Omental fat pad (tissue), 4 donors: Measurements from ENCODE around the gene PHF8. TPM values are rescaled to one million over a fixed set of nuclear protein-coding genes. Genes with fewer than 3 reads are reported as not detected.

ENCODE experiments used
- ATAC-seq: fragments of 150-250 bp; one replicate; pipeline ENCODE4 v1.9.1; 2016; ENCODE audit warnings: mild to moderate bottlenecking, moderate library complexity; ENCODE audit not compliant: low FRiP score
- DNase-seq: peaks from one replicate; pipeline ENCODE4 v3.0.0-alpha.2; 2019; ENCODE audit warnings: low spot score
- total RNA-seq, 4 donors: library from RNA; depleted of rRNA; stranded (reverse); fragments of >200 nt; gene quantifications; one replicate each; pipeline ENCODE4 v1.1.0, GENCODE V29; 2016
- TF ChIP-seq, protein P1 (sequence below), 3 donors: fragments of 450-650 bp; IDR thresholded peaks; one replicate each; pipeline ENCODE4 v1.5.1; 2016 to 2017; ENCODE audit warnings: antibody characterized with exemption in 3 of 3, mild to moderate bottlenecking in 3 of 3, moderate library complexity in 2 of 3

Gene PHF8
- total RNA-seq, 4 donors from 2014 or later: 24.5 to 47.9 (median 26.2) TPM

- no peak for DNase-seq
- no peak for ATAC-seq
- TF ChIP-seq, protein P1, sequence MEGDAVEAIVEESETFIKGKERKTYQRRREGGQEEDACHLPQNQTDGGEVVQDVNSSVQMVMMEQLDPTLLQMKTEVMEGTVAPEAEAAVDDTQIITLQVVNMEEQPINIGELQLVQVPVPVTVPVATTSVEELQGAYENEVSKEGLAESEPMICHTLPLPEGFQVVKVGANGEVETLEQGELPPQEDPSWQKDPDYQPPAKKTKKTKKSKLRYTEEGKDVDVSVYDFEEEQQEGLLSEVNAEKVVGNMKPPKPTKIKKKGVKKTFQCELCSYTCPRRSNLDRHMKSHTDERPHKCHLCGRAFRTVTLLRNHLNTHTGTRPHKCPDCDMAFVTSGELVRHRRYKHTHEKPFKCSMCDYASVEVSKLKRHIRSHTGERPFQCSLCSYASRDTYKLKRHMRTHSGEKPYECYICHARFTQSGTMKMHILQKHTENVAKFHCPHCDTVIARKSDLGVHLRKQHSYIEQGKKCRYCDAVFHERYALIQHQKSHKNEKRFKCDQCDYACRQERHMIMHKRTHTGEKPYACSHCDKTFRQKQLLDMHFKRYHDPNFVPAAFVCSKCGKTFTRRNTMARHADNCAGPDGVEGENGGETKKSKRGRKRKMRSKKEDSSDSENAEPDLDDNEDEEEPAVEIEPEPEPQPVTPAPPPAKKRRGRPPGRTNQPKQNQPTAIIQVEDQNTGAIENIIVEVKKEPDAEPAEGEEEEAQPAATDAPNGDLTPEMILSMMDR (IDR thresholded peaks at IDR 0.05): no peak
Measured at GRCh38 chrX:54029529-54030143, 14.6 kb downstream of the PHF8 start.

- TF ChIP-seq, protein P1 (IDR thresholded peaks at IDR 0.05): no peak
- ATAC-seq (no peak), DNase-seq (no peak)
Measured at GRCh38 chrX:54024350-54024749, 19.9 kb downstream of the PHF8 start.

DNA sequence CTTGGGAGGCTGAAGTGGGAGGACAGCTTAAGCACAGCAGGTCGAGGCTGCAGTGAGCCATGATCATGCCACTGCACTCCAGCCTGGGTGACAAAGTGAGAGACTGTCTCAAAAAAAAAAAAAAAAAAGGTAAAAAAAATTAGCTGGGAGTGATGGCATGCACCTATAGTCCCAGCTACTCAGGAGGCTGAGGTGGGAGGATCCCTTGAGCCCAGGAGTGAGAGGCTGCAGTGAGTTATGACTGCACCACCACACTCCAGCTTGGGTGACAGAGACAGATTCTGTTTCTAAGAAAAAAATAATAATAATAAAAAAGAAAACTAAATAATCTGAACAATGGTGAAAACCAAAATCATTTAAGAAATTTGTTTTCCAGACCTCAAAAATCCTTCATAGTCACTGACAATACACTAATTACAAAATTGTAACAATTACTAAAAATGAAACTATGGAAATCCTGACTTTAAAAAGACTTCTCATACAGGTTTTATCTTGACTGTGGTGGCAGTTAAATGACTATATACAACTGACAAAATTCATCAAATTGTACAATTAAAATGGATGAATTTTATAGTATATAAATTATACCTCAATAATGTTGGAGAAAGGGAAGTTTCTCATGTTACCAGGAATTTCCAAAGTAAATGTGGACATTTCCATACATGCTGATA is 31.3 kb downstream of the PHF8 start:
- ATAC-seq (no peak), DNase-seq (no peak)
- TF ChIP-seq, protein P1 (IDR thresholded peaks at IDR 0.05): no peak

DNA sequence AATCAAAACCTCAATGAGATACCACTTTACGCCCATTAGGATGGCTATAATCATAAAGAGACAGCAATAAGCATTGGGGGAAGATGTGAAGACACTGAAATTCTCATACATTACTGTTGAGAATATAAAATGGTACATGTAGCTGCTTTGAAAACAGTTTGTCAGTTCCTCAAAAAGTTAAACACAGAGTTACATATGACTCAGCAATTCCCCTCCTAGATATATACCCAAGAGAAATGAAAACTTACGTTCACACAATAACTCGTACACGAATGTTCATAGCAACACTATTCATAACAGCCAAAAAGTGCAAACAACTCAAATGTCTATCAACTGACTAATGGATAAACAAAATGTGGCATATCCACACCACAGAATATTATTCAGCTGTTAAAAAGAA is 36.6 kb downstream of the PHF8 start:
- no peak for ATAC-seq
- no peak for DNase-seq
- TF ChIP-seq, protein P1 (IDR thresholded peaks at IDR 0.05): no peak

DNA sequence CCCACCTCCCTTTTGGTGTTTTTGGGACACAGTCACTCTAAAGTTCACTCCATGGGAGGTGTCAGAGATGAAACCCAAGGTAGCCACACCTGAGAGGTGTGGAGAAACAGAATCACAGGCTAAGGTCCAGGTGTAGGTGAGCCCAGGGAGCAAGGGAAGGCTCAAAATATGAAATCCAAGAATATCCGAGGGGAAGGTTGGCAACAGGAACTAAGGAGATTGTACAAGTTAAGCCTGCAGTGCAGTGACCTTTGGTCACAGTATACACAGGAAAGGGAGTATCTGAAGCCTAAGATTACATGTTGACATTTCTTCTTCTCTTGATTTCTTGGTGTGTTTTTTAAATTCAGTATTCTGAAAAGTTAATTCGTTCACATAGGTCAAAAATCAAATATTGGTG is 46.5 kb downstream of the PHF8 start:
- TF ChIP-seq, protein P1 (IDR thresholded peaks at IDR 0.05): no peak
- DNase-seq: no peak

DNA sequence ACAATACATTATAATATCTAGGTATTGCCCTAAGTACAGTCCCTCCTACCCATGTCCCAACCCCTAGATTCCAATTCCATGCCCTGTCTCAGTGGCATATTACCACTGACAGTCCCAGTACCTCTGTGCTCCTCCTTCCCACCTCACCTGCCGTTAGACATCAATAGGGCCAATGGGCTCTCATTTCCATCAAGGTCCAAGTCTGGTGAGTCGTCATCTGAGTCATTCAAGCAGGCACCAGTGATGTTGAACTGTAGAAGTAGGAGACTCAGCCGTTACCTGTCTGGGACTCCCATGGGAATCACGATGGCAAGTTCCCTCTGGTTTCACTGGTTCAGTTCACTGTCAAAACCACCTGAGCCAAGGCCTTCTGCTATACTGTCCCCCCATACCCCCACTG is 51.7 kb downstream of the PHF8 start:
- DNase-seq (no peak), ATAC-seq (no peak)
- TF ChIP-seq, protein P1 (IDR thresholded peaks at IDR 0.05): no peak

More for the DNA sequence above, 46.5 kb downstream of the PHF8 start:
- ATAC-seq: no peak

DNA sequence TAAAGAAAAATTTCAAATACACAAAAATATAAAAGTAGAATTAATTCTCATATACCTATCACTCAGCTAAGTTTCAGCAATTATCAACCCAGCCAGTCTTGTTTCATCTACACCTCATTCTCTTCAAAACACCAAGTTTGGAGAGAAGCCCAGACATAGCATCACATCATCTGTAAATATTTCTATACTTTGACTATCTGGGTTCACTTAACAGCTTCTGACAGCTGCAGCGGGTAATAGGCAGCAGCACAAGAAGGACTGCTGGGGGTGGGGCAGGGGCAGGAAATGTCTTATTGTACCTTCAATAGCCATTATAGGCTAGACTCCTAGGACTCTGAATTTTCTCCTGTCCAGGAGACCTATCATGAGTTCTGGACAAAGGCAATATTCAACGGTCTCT is 54.1 kb downstream of the PHF8 start:
- no peak for ATAC-seq
- no peak for DNase-seq
- TF ChIP-seq, protein P1 (IDR thresholded peaks at IDR 0.05): no peak
